ENCODE data around the gene TENM4.

The TENM4 gene

DNA sequence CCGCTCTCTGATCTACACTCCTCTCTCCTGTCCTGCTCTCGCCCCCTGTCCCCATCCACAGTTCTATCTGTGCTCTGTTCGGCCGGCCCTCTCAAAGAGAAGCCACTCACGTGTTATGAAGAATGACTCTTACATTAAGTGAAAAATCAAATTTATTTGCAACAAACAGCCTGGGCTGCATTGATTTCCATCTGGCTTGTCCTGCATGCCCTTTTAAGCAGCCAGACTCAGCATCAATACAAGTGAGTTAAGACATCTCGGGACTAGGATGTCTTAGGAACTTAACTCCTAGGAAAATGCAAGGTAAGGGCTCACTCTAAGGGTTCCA lies 373.5 kb downstream of the TENM4 start:
- TF ChIP-seq, protein P1, sequence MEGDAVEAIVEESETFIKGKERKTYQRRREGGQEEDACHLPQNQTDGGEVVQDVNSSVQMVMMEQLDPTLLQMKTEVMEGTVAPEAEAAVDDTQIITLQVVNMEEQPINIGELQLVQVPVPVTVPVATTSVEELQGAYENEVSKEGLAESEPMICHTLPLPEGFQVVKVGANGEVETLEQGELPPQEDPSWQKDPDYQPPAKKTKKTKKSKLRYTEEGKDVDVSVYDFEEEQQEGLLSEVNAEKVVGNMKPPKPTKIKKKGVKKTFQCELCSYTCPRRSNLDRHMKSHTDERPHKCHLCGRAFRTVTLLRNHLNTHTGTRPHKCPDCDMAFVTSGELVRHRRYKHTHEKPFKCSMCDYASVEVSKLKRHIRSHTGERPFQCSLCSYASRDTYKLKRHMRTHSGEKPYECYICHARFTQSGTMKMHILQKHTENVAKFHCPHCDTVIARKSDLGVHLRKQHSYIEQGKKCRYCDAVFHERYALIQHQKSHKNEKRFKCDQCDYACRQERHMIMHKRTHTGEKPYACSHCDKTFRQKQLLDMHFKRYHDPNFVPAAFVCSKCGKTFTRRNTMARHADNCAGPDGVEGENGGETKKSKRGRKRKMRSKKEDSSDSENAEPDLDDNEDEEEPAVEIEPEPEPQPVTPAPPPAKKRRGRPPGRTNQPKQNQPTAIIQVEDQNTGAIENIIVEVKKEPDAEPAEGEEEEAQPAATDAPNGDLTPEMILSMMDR (IDR thresholded peaks at IDR 0.05; ENCODE audit: control extremely low read depth, extremely low read depth, low read depth, missing control alignments), result no peak
- ChIA-PET POLR2A (no interaction called here), CTCF (interaction anchor here (0.9 kb wide), 1 partner anchor 14 kb away, joined by 3 read pairs; no protein-coding TSS in a partner anchor)
- no peak for DNase-seq (ENCODE audit: extremely low spot score)

DNA sequence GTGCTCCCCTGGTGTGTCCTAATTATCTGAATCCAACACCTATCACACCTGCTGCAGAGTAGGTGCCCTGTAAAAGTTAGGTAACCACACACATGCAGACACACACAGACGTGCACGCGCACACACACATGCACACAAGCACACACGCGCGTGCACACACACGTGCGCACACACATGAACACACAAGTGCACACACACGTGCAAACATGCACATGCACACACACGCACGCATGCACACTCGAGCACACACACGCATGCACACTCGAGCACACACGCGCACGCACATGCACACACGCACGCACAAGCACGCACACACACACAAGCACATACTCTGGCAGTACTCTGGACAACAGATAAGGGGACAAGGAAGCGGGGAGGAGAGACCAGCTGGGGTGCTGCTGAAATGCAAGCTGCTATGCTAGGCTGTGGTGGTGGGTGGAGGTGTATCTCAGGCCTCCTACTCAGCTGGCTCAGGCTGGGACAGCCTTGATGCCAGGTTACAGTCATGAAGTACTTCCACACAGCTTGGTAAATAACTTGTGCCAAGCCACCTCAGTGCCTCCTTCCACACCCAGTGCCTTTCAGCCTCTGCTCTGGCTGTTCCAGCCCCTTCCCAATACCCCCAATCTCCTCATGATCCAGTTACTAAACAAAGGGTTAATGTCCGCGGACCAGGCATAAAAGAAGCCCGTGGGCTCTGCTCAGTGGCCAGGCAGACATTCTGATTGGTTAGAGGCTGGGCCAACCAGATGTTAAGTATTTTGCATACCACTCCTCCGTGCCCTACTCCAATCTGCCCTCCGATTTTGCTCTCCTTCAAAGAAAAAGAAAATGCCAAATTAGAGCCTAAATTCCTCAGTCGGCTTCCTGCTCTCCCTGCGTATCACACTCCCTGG lies 374.1 kb downstream of the TENM4 start:
- POLR2A ChIA-PET, result no interaction called here
- no peak for DNase-seq (ENCODE audit: extremely low spot score)
- TF ChIP-seq, protein P1 (IDR thresholded peaks at IDR 0.05; ENCODE audit: control extremely low read depth, extremely low read depth, low read depth, missing control alignments), result no peak
- CTCF ChIA-PET, result no interaction called here

DNA sequence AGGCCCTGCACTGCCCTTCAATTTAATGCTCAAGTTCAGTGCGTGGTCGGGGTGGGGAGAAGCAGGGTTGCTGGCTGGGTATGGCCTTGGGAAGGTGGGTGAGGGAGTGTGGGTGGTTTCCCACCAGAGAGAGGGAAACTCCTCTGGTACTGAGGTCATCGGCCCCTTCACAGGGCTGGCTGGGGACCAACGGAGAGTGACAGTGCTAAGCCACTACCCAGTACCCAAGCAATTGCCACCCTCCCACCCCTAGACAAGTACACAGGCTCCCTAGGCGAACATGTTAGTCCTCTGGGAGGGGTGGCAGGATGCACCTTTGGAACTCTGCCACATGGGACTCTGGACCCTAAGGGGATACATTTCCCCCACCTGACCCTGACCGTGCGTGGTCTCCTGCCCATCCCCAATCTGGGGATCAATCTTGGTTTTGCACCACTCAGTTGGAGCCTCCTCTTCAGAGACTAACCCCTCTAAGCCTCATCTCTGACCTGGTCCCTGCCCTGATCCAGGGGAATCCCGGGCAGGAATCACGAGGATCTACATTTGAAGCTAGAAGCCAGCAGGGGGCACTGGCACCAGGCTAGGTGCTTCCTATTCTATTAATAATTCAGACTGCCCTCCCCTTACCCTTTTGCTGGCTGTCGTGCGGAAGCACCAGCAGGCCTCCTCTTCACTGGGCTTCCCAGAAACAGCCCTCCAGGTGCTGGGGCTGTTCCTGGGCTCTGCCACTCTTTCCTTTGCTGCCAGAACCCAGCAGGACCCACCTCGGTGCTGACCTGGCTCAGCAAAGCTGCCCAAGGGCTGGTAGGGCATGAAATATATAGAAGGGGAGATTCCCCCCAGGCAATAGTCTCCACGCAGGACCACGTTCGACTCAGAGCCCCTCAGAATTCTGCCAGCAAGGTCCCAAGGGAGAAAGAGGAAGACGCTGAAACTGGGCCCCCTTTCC lies 377.7 kb downstream of the TENM4 start:
- CTCF ChIA-PET, result no interaction called here
- TF ChIP-seq, protein P1 (IDR thresholded peaks at IDR 0.05; ENCODE audit: control extremely low read depth, extremely low read depth, low read depth, missing control alignments), result no peak
- POLR2A ChIA-PET, result no interaction called here
- DNase-seq (ENCODE audit: extremely low spot score), result no peak

- no peak for DNase-seq (ENCODE audit: extremely low spot score)
- POLR2A ChIA-PET, result no interaction called here
- CTCF ChIA-PET, result no interaction called here
- TF ChIP-seq, protein P1 (IDR thresholded peaks at IDR 0.05; ENCODE audit: control extremely low read depth, extremely low read depth, low read depth, missing control alignments), result no peak
These were observed 380.5 kb downstream of the TENM4 start for GRCh38 chr11:79060081-79060953.

DNA sequence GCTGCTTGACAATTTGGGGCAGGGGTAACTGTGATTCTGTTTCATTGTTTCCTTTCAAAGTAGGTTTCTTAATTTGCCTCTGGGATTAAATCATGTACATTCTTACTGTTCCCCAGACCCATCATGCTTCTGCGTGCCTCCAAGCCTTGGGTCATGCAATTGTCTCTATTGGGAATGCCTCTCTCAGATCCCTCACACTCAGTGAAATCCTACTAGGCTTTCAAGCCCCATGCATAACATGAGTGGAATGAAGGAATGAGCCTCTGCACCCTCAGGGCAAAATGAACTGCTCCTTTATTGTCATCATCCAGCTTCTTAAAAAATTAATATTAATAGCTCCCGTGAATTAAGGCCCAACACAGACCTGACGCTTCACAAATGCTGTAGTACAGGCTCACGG lies 381.7 kb downstream of the TENM4 start:
- no peak for DNase-seq (ENCODE audit: extremely low spot score)
- ChIA-PET CTCF (no interaction called here), POLR2A (no interaction called here)
- TF ChIP-seq, protein P1 (IDR thresholded peaks at IDR 0.05; ENCODE audit: control extremely low read depth, extremely low read depth, low read depth, missing control alignments), result no peak
